IPS-NIHi11 (cell line): ENCODE data around the gene SLC25A25.

Source experiments
- DNase-seq: peaks from one replicate; pipeline ENCODE4 v3.0.0; 2012; ENCODE audit warnings: mixed read lengths, low spot score

The SLC25A25 gene

DNA sequence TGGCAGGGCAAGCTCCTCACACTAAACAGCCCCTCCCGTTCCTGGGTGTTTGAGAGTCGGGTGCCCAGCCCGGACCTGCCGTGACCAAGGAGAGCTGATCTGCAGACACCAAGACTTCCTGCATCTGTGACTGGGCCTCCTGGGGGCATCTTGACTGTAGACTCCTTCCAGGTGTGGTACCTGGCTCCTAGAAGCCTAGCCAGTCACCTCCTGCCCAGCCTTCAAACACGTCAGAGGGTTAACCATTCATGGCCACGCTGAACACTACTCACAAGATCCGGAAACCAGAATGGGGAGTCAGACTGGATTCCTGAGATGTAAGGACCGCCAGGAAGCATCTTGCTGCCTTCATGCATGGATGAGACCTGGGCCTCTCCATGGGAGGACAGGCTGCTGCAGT is 77.5 kb downstream of the SLC25A25 start:
- DNase-seq, result peak; percentile 44

DNA sequence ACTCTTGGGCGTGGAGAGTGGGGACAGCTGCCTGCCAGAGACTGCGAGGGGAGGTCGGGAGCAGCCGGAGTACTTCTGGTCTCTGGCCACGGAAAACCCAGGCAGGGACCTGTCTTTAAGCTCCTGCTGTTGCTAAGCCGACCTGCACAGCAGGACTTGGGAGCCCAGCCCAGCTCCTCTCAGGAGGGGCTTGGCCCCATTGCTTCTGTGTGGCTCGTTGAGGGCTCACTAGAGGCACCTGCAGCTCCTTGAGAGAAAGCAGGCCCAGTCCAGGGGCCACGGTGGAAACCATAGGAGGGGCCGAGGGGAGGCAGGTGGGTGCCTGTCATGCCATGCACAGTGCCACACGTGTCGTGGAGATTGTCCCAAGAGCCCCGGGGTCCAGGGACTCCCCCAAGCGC is 77.9 kb downstream of the SLC25A25 start:
- DNase-seq, result no peak

DNA sequence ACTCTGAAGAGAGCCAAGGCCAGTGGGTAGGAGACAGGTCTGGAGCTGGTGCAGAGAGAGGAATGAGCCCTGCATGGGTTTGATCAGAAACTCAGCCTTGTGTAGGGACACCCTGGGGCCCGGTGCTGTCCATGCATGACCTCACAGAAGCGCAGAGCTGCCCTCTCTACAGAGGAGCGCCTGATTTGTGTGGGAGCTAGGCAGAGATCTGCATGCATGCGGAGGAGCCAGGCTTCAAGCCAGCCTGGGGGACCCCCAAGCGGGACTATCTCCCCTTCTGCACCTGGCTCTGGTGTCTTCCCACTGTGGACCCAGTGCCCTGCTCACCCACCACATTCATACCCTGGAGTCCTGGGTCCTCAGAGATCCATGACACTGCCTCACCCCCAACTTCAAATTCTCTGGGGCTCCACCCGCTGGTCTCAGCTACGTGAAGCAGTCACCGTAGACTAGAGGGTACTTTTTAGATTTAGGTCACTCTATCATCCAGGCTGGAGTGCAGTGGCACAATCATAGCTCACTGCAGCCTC is 78.6 kb downstream of the SLC25A25 start:
- DNase-seq, result no peak

DNA sequence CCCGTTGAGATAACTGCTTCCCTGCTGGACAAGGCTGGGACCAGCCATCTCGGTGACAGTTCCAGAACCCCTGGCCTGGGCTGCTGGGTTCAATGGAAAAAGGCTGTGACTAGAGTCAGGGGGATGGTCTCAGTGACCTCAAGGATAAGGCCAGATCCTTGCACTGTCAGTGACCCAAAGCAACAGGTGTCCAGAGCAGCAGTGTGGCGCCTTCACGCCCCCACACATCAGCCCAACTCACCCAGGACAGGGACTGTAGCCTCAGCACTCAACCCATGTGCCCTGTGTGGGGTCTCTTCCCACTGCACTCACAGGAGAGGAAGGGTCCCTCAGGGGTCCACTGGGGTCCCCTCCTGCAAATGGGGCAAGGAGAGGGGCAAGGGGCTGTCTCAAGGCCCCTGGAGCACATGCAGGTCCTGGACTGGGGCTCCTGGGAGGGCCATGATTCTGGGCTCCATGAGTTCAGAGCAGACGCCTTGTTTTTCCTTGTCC is 80.5 kb downstream of the SLC25A25 start:
- no peak for DNase-seq

DNA sequence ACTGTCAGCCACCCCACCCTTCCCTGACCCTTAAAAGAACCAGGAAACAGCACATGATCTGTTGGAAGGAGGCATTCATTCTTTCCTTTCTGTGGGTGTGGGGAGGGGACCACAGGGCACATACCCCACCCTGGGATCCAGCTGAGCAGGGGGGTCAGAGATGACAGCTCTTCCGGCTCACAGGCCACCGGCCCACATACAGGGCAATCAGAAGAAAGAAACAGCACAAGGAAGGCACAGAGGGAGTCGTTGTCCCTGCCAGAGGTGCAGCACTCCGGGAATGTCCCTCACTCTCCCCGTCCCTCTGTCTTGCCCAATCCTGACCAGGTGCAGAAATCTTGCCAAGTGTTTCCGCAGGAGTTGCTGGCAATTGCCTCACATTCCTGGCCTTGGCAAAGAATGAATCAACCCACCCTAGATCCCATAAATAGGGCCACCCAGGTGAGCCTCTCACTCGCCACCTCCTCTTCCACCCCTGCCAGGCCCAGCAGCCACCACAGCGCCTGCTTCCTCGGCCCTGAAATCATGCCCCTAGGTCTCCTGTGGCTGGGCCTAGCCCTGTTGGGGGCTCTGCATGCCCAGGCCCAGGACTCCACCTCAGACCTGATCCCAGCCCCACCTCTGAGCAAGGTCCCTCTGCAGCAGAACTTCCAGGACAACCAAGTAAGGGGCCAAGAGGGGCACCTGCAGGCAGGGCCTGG is 81.1 kb downstream of the SLC25A25 start, which contains the start of gene LCN2:
Gene LCN2, plus strand, starts transcription at position 453 of the 701 bp plus-strand sequence. Its CDS starts 73 bp downstream, at position 526.
- DNase-seq, result no peak

DNA sequence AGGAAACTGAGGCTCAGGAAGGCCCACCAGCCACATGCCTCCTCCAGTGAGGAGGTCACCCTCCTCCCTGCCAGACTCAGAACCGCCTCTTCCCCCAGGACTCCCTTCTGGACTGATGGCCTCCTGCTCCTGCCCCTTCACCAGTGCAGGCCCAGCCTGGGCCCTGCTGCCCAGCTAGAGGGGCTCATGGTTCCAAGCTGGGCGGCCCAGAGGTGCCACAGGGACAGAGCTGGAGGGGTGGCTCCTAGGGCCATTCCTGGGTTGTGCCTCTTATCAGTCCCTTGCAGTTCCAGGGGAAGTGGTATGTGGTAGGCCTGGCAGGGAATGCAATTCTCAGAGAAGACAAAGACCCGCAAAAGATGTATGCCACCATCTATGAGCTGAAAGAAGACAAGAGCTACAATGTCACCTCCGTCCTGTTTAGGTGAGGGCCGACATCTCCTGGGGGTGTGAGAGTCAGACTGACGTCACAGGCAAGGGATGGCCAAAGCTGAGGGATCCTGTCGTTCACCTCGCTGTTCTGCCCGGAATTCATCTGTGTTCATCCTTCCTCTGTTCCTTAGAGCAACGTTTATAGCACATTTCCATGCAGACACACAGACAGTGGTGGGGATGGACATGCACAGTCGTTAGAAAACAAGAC is 82.0 kb downstream of the SLC25A25 start:
- DNase-seq, result no peak

DNA sequence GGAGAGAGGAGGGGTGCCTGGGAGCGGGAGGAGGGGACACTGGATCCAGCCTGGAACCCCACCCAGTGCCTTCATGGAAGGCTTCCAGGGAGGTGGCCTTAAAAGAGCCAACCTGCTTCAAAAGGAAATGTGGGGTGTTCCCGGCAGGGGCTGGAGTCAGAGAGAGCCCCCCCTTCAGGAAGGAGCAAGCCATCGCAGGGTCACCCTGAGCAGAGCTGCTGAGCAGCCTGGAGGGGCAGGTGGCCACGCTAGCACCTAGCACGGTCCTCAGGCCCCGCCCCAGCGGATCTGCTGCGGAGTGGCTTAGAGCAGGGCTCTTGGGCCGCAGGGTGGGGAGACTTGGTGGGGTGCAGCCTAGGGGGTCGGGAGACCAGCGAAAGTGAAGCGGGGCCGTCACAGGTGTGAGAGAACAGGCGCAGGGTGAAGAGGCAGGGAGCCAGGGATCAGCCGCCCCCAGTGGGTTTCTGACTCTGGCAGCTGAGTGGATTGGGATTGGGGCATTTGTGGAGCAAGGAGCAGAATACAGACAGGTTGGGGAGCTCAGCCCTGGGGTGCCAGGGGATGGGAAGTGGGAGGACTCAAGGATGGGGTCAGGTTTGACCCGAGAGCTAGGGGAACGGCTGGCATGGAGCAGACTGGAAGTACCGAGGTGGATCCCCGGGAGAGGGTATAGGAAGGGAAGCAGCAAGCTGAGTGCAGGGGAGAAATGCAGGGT is 82.7 kb downstream of the SLC25A25 start:
- DNase-seq, result peak; percentile 89

DNA sequence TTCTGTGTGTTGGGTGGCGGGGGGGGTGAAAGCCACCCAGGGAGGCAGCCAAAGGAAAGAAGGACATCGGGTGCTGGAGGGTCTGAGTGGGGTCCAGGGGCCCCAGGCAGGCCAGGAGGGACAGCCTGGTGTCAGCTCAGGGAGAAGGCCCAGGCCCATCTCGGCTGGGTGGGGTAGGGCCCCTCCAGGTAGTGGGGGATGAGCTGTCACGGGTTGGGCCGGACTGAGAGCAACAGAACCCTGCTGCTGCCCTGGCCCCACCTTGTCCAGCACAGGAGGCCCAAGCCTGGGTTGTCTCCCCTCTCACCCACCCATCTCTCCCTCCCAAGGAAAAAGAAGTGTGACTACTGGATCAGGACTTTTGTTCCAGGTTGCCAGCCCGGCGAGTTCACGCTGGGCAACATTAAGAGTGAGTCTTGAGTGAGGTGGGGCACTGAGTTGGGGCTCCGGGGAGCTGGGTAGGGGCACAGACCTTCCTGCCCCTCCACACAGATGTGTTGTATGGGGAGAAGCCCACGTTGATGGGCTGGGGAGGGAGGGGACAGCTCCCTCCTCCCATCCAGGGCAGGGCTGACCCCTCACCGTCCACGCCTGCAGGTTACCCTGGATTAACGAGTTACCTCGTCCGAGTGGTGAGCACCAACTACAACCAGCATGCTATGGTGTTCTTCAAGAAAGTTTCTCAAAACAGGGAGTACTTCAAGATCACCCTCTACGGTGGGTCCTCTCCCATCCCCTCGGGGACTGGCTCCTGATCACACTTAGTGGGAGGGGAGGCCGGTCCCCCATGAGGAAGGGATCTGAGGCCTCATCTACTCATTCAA is 83.5 kb downstream of the SLC25A25 start:
- DNase-seq, result no peak

DNA sequence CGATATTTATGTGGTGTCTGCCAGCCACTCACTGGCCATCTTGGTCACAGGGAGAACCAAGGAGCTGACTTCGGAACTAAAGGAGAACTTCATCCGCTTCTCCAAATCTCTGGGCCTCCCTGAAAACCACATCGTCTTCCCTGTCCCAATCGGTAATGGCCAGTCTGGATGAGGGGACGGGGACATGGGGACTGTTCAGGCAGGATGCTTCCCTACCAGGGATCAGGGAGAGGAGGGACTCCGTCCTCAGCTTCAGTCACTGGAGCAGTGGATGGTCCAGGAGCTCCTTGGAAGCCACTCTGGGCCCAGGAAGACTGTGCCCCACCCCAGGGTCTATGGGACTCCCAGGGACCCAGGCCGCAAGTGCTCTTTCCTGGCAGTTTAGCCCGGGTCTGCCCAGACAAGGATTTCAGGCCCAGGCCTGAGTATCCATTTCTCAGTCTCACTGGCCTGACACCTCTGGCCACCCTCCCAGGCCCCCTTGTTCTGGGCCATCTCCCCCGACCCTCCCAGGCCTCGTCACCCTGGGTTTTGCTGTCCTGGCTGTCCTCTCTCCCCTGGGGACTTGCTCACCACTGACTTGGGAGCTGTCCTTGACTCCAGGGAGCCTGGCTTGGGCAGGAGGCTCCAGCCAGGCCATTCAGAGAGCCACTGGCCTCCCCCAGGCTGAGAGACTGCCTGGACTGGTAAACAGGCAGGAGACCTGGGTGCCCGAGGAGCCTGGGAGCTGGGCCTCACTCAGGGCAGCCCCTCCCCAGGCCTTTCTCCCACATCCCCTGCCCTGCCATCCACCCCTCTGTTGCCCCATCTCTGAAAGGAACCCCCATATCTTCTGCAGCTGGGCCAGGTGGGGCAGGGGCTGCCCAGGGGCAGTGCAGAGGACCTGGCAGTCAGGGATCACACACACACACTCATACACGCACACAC is 84.4 kb downstream of the SLC25A25 start:
- DNase-seq, result no peak

DNA sequence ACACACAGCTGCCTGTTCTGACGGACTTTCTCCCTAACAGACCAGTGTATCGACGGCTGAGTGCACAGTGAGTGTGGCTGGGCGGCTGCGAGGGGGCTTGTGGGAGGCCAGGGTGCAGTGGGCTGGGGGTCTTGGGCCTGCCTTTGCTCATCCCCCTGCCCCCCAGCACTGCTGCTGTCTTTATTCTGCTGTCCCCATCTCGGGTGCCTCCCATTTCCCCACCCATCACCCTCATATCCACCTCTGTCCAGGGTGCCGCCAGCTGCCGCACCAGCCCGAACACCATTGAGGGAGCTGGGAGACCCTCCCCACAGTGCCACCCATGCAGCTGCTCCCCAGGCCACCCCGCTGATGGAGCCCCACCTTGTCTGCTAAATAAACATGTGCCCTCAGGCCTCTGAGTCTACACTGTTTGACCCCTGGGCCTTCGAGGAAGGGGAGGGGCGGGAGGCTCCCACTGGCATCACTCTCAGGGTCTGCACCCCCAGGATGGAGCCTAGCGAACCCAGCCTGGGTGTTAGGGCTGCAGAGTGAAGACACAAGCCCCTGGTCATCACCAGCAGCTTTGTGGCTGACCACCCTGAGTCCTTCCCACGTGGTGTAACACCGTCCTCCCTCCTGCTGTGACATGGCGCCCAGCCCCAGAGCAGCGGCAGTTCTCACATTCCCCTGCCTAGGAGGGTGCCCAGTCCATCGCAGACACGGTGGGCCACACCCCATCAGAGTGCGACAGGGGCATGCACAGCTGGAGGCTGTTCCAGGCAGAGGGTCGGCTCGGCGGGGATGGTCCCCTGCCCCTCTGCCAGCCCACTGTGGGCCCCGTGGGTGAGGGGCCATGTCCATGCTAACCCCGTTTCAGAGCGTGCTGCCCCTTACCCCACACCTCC is 85.3 kb downstream of the SLC25A25 start:
- DNase-seq, result no peak

DNA sequence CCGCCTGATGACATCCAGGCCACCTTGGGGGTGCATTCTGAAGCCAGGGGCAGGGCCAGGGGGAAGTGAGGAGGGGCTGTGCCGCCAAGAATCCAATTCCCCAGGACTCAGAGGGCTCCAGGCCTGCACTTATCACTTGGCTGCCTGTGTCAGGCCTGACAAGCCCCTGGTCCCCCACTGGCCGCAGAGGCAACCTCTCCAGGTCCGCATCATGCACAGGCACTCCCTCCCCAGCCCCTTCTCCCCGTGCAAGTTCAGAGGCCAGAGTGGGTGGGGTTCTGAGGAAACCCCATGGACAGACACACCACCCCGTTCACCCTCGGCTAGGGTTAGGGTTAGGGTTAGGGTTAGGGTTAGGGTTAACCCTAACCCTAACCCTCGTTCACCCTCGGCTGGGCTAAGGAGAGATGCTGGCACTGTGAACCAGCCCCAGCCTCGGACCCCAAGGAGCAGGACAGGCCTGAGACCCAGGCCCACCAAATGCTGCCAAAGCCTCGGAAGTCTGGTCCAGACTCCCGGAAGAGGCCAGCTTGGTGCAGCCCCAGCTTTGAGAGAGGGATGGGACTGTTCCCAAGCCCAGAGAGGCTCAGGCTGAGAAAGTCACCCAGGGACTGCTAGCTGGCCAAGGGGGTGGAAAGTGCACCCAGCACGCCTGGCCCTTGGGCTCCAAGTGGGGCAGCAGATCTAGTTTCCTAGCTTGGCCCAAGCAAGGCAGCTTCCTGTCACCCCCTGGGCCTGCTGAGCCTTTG is 86.1 kb downstream of the SLC25A25 start:
- no peak for DNase-seq

DNA sequence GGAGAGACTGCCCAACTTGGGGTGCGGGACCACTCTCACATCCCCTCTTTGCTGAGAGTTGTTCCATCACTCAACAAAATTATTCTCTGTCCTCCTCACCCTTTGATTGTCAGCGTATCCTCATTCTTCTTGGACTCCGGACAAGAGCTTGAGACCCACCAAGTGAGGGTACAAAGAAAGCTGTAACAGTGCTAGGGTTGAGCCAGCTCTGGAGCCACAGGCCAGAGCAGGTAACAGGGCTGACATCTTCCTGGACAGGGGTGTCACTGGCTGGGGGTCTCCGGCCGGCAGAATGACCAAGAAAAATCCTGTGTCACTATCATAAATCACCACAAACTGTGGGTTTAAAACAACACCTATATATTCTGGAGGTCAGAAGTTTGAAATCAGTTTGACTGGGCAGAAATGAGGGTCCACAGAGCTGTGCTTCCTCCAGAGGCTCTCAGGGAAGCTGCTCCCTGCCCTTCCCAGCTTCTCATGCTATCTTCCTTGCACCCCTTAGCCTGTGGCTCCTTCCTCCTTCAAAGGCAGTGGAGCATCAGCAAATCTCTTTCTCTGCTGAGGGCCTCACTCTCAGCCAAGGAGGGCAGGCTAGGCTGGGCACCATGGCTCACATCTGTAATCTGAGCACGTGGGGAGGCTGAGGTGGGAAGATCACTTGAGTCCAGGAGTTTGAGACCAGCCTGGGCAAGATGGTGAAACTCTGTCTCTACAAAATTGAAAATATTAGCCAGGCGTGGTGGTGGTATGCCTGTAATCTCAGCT is 87.9 kb downstream of the SLC25A25 start:
- DNase-seq, result no peak
